H1 (cell line): ENCODE measurements around the gene NKAIN2. TPM values are rescaled to one million over a fixed set of nuclear protein-coding genes. Genes with fewer than 3 reads are reported as not detected.

Source experiments
- CTCF ChIA-PET: fragments of 300-600 bp; sonication (Branson Sonifier 250); formaldehyde crosslinking; loops from one replicate; lab custom pipeline; 2021; ENCODE audit not compliant: partially characterized antibody; lab: Charles Lee
- POLR2A ChIA-PET: fragments of 300-600 bp; sonication (Branson Sonifier 250); formaldehyde crosslinking; loops from one replicate; lab custom pipeline; 2021; ENCODE audit warnings: inconsistent platforms; ENCODE audit not compliant: partially characterized antibody; lab: Charles Lee
- DNase-seq, 2 experiments: peaks; one replicate each; pipeline versions ENCODE4 v3.0.0 to v3.0.0-alpha.2; 2010 to 2022; ENCODE audit warnings: low spot score in 2 of 2, low read depth in 1 of 2, mixed read lengths in 1 of 2
- FAIRE-seq: peaks from 2 replicates; lab custom pipeline; 2011; peaks lifted over from hg19 to GRCh38; lab: Jason Lieb, UNC
- H2AFZ ChIP-seq: 2 replicates; pipeline ENCODE4 v1.8.1; 2012; ENCODE audit warnings: low read length, inconsistent platforms
- H2AK5ac ChIP-seq: 2 replicates; pipeline ENCODE4 v1.6.1; 2013; ENCODE audit warnings: low read depth, low read length
- H2BK120ac ChIP-seq: replicated peaks from 2 replicates; pipeline ENCODE3; 2013; ENCODE audit warnings: low read depth, low read length, inconsistent platforms
- H2BK12ac ChIP-seq: 2 replicates; pipeline ENCODE4 v1.6.1; 2013; ENCODE audit warnings: low read depth, low read length
- H2BK15ac ChIP-seq: 2 replicates; pipeline ENCODE4 v1.6.1; 2013; ENCODE audit warnings: low read length
- H2BK20ac ChIP-seq: 2 replicates; pipeline ENCODE4 v1.6.1; 2013; ENCODE audit warnings: low read length
- H2BK5ac ChIP-seq: 2 replicates; pipeline ENCODE4 v1.6.1; 2013; ENCODE audit warnings: low read depth, low read length
- H3K14ac ChIP-seq: 2 replicates; pipeline ENCODE4 v1.6.1; 2013; ENCODE audit warnings: inconsistent platforms; ENCODE audit not compliant: insufficient read length
- H3K18ac ChIP-seq: 2 replicates; pipeline ENCODE4 v1.6.1; 2013; ENCODE audit warnings: low read length; ENCODE audit errors: extremely low read depth
- H3K23ac ChIP-seq: 2 replicates; pipeline ENCODE4 v1.6.1; 2013; ENCODE audit warnings: inconsistent platforms; ENCODE audit not compliant: insufficient read length
- H3K23me2 ChIP-seq: 2 replicates; pipeline ENCODE4 v1.6.1; 2013; ENCODE audit warnings: low read depth, low read length
- H3K27ac ChIP-seq: 2 replicates; pipeline ENCODE4 v1.6.1; 2011; ENCODE audit warnings: low read depth, low read length, inconsistent platforms
- H3K27me3 ChIP-seq, 4 experiments: replicated peaks in 1 of 4; 1 replicate in 1 of 4; 2 replicates in 3 of 4; pipeline versions ENCODE4 v1.6.1 to v1.8.1; 2011 to 2013; ENCODE audit warnings: low read length in 3 of 4, mild to moderate bottlenecking in 3 of 4, inconsistent platforms in 2 of 4, mixed read lengths in 2 of 4, moderate library complexity in 1 of 4; ENCODE audit not compliant: control insufficient read depth in 3 of 4, insufficient read depth in 3 of 4; ENCODE audit errors: extremely low read depth in 1 of 4
- H3K36me3 ChIP-seq, 4 experiments: 2 replicates each; pipeline versions ENCODE4 v1.6.1 to v1.8.1; 2011 to 2013; ENCODE audit warnings: mild to moderate bottlenecking in 4 of 4, low read length in 3 of 4, moderate library complexity in 2 of 4, control low read depth in 1 of 4, inconsistent platforms in 1 of 4; ENCODE audit not compliant: insufficient read depth in 4 of 4, control insufficient read depth in 2 of 4
- H3K4ac ChIP-seq: replicated peaks from 2 replicates; pipeline ENCODE3; 2013; ENCODE audit warnings: low read length, low read depth, mixed read lengths, inconsistent platforms; ENCODE audit not compliant: insufficient read length
- H3K4me1 ChIP-seq, 4 experiments: replicated peaks in 1 of 4; 1 replicate in 1 of 4; 2 replicates in 3 of 4; pipeline versions ENCODE4 v1.6.1 to v1.8.1; 2011 to 2013; ENCODE audit warnings: low read length in 3 of 4, inconsistent platforms in 2 of 4, mixed read lengths in 1 of 4; ENCODE audit not compliant: insufficient read depth in 4 of 4, control insufficient read depth in 3 of 4
- H3K4me2 ChIP-seq, 2 experiments: 2 replicates each; pipeline versions ENCODE4 v1.6.1 to v1.8.1; 2011 to 2013; ENCODE audit warnings: low read depth in 2 of 2, low read length in 2 of 2, control low read depth in 1 of 2, inconsistent platforms in 1 of 2, mild to moderate bottlenecking in 1 of 2; ENCODE audit not compliant: insufficient read depth in 1 of 2
- H3K4me3 ChIP-seq, 4 experiments: fragments of 200-600, 300-600 bp in 1 of 4; sonication (generic), shearing (Covaris generic), sonication (Bioruptor Twin) in 1 of 4; 2 replicates each; pipeline versions ENCODE4 v1.5.1 to v1.8.1; 2011 to 2016; ENCODE audit warnings: low read length in 4 of 4, low read depth in 3 of 4, control low read depth in 2 of 4, inconsistent platforms in 2 of 4, mild to moderate bottlenecking in 2 of 4, mixed read lengths in 1 of 4, moderate library complexity in 1 of 4; ENCODE audit not compliant: insufficient read depth in 2 of 4; ENCODE audit errors: extremely low read depth in 1 of 4
- H3K56ac ChIP-seq: replicated peaks from 2 replicates; pipeline ENCODE3; 2013; ENCODE audit warnings: low read depth, mild to moderate bottlenecking, mixed read lengths, low read length, inconsistent platforms; ENCODE audit not compliant: insufficient read length
- H3K79me1 ChIP-seq: 2 replicates; pipeline ENCODE4 v1.6.1; 2013; ENCODE audit warnings: low read depth, low read length, control low read depth
- H3K79me2 ChIP-seq, 2 experiments: 2 replicates each; pipeline versions ENCODE4 v1.6.1 to v1.8.1; 2012 to 2013; ENCODE audit warnings: low read length in 2 of 2, mild to moderate bottlenecking in 2 of 2, inconsistent platforms in 1 of 2; ENCODE audit not compliant: insufficient read depth in 2 of 2, control insufficient read depth in 1 of 2
- H3K9ac ChIP-seq, 4 experiments: replicated peaks in 1 of 4; 1 replicate in 1 of 4; 2 replicates in 3 of 4; pipeline versions ENCODE4 v1.6.1 to v1.8.1; 2011 to 2013; ENCODE audit warnings: low read depth in 3 of 4, low read length in 3 of 4, control low read depth in 2 of 4, mild to moderate bottlenecking in 2 of 4, moderate library complexity in 2 of 4, inconsistent platforms in 1 of 4; ENCODE audit errors: extremely low read depth in 1 of 4
- H3K9me3 ChIP-seq, 2 experiments: 2 replicates each; pipeline versions ENCODE4 v1.6.1 to v1.8.1; 2012 to 2013; ENCODE audit warnings: mild to moderate bottlenecking in 2 of 2, moderate library complexity in 2 of 2, control low read depth in 1 of 2, inconsistent platforms in 1 of 2, low read depth in 1 of 2, low read length in 1 of 2, mixed read lengths in 1 of 2; ENCODE audit not compliant: insufficient read depth in 2 of 2
- H4K20me1 ChIP-seq, 2 experiments: replicated peaks in 1 of 2; 2 replicates each; pipeline versions ENCODE3 to v1.8.1; 2011 to 2013; ENCODE audit warnings: inconsistent platforms in 2 of 2, low read length in 2 of 2, mild to moderate bottlenecking in 1 of 2; ENCODE audit not compliant: insufficient read depth in 2 of 2, control insufficient read depth in 1 of 2
- H4K5ac ChIP-seq: 2 replicates; pipeline ENCODE4 v1.6.1; 2013; ENCODE audit warnings: low read length, low read depth, mixed read lengths, inconsistent platforms; ENCODE audit not compliant: insufficient read length
- H4K8ac ChIP-seq: 2 replicates; pipeline ENCODE4 v1.8.0; 2013; ENCODE audit warnings: mild to moderate bottlenecking, moderate library complexity, low read length, inconsistent platforms; ENCODE audit not compliant: insufficient read depth; ENCODE audit errors: extremely low read depth
- H4K91ac ChIP-seq: replicated peaks from 2 replicates; pipeline ENCODE3; 2013; ENCODE audit warnings: low read length, mixed read lengths, inconsistent platforms; ENCODE audit not compliant: insufficient read length
- HDAC2 ChIP-seq, 2 experiments: fragments of 300-600 bp in 1 of 2; sonication (generic) in 1 of 2; IDR thresholded peaks; 2 replicates each; pipeline ENCODE4 v1.6.1; 2011 to 2012; ENCODE audit warnings: low read depth in 2 of 2, low read length in 2 of 2, mild to moderate bottlenecking in 2 of 2, moderate library complexity in 2 of 2, borderline replicate concordance in 1 of 2, inconsistent platforms in 1 of 2
- POLR2A ChIP-seq, 2 experiments: IDR thresholded peaks; 1 replicate in 1 of 2; 2 replicates in 1 of 2; pipeline ENCODE4 v1.6.1; 2011; ENCODE audit warnings: low read depth in 2 of 2, low read length in 2 of 2, mild to moderate bottlenecking in 2 of 2; ENCODE audit errors: control extremely low read depth in 1 of 2
- SUZ12 ChIP-seq: fragments of 200-600 bp; sonication (generic); IDR thresholded peaks from 2 replicates; pipeline ENCODE4 v1.6.1; 2012; ENCODE audit warnings: mild to moderate bottlenecking, inconsistent platforms, low read length, moderate library complexity, mixed read lengths
- TAF7 ChIP-seq: optimal IDR thresholded peaks from 2 replicates; pipeline ENCODE3; 2011; ENCODE audit warnings: low read depth, mild to moderate bottlenecking, inconsistent platforms, low read length, moderate library complexity, borderline replicate concordance
- WGBS, 2 experiments: shearing (Covaris generic) in 1 of 2; methylation state at CpG; one replicate each; pipeline versions ENCODE4 v1.1.6 to v1.1.7; 2013 to 2015; ENCODE audit warnings: low lambda C conversion rate in 2 of 2, mixed read lengths in 2 of 2, inconsistent platforms in 1 of 2, low coverage in 1 of 2, missing lambda C conversion rate in 1 of 2; ENCODE audit not compliant: insufficient replicate concordance in 2 of 2, insufficient coverage in 1 of 2, insufficient read length in 1 of 2; ENCODE audit errors: extremely low coverage in 1 of 2, missing lambda C conversion rate in 1 of 2; 5-methylcytosine and 5-hydroxymethylcytosine counted together
- polyA plus RNA-seq, 7 experiments: library from polyadenylated mRNA; depleted of rRNA in 3 of 7; stranded (reverse) in 5 of 7; unstranded in 2 of 7; fragments of >200 nt in 5 of 7; fragments of 200-250 nt in 2 of 7; gene quantifications; 1 replicate in 5 of 7; 2 replicates in 1 of 7; 4 replicates in 1 of 7; pipeline versions ENCODE4 v1.2.1 to v1.2.3, GENCODE V29; 2011 to 2013; ENCODE audit warnings: missing spikeins in 2 of 7, mixed read lengths in 2 of 7
- total RNA-seq: library from RNA; stranded (reverse); fragmentation: NEBNext Ultra II Directional; extraction: Animal tissue kit (Norgen Biotek cat#: 25700); gene quantifications from 2 replicates; pipeline ENCODE4 v1.2.1, GENCODE V29; 2021

The NKAIN2 gene
- total and polyA plus RNA-seq, 2 of the 8 experiments (the other 6 are each of a cell fraction or from before 2014, with no cell fraction given) = 0.20 to 0.34 TPM

- Histone ChIP-seq H2BK5ac (no peak overlapping the region), H2BK120ac (no peak overlapping the region), H3K4me1 (peaks cover 0 to 2% (median 0%) of the 10 kb centered on the region in 4 experiments; a peak in 1 of 7 replicates), H2BK15ac (no peak overlapping the region), H3K4me3 (no peak overlapping the region), H3K79me2 (no peaks in the 10 kb centered on the region), H2BK12ac (no peak overlapping the region), H4K91ac (no peak overlapping the region), H3K27me3 (no peaks in the 10 kb centered on the region), H3K23me2 (no peaks in the 10 kb centered on the region), H4K5ac (no peak overlapping the region), H2AFZ (no peak overlapping the region), H4K20me1 (no peaks in the 10 kb centered on the region), H2AK5ac (no peak overlapping the region), H3K4ac (no peak overlapping the region), H3K9ac (no peak overlapping the region), H3K23ac (no peak overlapping the region), H3K27ac (no peak overlapping the region), H4K8ac (no peak overlapping the region), H3K4me2 (no peak overlapping the region), H3K18ac (no peak overlapping the region), H3K56ac (no peak overlapping the region), H3K9me3 (no peaks in the 10 kb centered on the region), H3K14ac (no peak overlapping the region), H3K36me3 (no peaks in the 10 kb centered on the region), H3K79me1 (no peaks in the 10 kb centered on the region), H2BK20ac (no peak overlapping the region)
- WGBS, 2 experiments = 88% methylated on average over 1 of the region's 1 CpG; no CpG with 5 or more reads in 1 of the 2 experiments
- no peak for TF ChIP-seq HDAC2 (IDR thresholded peaks at IDR 0.05; ENCODE audit: borderline replicate concordance in 1 of 2, low read depth in 2 of 2, low read length in 2 of 2)
- TF ChIP-seq TAF7 = no peak
- no peak for TF ChIP-seq SUZ12
- no peak for TF ChIP-seq POLR2A (IDR thresholded peaks at IDR 0.05; ENCODE audit: control extremely low read depth in 1 of 2, low read depth in 2 of 2, low read length in 2 of 2)
- CTCF ChIA-PET = interaction anchor here (1.6 kb wide), 1 partner anchor 104 kb away, joined by 4 read pairs; no protein-coding TSS in a partner anchor
- DNase-seq (no peak), FAIRE-seq (no peak)
- POLR2A ChIA-PET = no interaction called here
These were observed 1055.7 kb downstream of the NKAIN2 start for GRCh38 chr6:124859366-124859765.
